HL-60 (cell line): ENCODE data around the gene PNPO.

ENCODE experiments used
- DNase-seq, 2 experiments: peaks; one replicate each; pipeline ENCODE4 v3.0.0-alpha.2; 2010 to 2020; ENCODE audit warnings: low read depth in 1 of 2, low spot score in 1 of 2
- H3K27ac ChIP-seq: fragments of 250-450 bp; sonication (Bioruptor Pico); replicated peaks from 2 replicates; pipeline ENCODE4 v1.5.1; 2020; ENCODE audit warnings: mild to moderate bottlenecking, moderate library complexity
- H3K27me3 ChIP-seq: fragments of 250-450 bp; sonication (Bioruptor Pico); 2 replicates; pipeline ENCODE4 v1.5.1; 2021; ENCODE audit warnings: mild to moderate bottlenecking, moderate library complexity; ENCODE audit not compliant: insufficient read depth, poor library complexity, severe bottlenecking
- H3K4me3 ChIP-seq: replicated peaks from 2 replicates; pipeline ENCODE4 v1.5.1; 2011; ENCODE audit warnings: mild to moderate bottlenecking, control low read depth, low read length; ENCODE audit not compliant: insufficient read depth
- GABPA ChIP-seq: IDR thresholded peaks from 2 replicates; pipeline ENCODE4 v1.6.1; 2012; ENCODE audit warnings: low read depth
- POLR2AphosphoS5 ChIP-seq: IDR thresholded peaks from 2 replicates; pipeline ENCODE4 v1.6.1; 2012; ENCODE audit warnings: low read depth
- SPI1 ChIP-seq: IDR thresholded peaks from 2 replicates; pipeline ENCODE4 v1.6.1; 2012; ENCODE audit warnings: low read depth, mild to moderate bottlenecking, borderline replicate concordance
- TF ChIP-seq, protein P1 (sequence below): IDR thresholded peaks from 2 replicates; pipeline ENCODE4 v1.6.1; 2012; ENCODE audit warnings: low read depth; ENCODE audit not compliant: insufficient replicate concordance
- TF ChIP-seq, protein P2 (sequence below): IDR thresholded peaks from one replicate; pipeline ENCODE4 v1.5.1; 2011; ENCODE audit warnings: low read length, control low read depth, inconsistent platforms; ENCODE audit not compliant: insufficient read depth

Gene PNPO

DNA sequence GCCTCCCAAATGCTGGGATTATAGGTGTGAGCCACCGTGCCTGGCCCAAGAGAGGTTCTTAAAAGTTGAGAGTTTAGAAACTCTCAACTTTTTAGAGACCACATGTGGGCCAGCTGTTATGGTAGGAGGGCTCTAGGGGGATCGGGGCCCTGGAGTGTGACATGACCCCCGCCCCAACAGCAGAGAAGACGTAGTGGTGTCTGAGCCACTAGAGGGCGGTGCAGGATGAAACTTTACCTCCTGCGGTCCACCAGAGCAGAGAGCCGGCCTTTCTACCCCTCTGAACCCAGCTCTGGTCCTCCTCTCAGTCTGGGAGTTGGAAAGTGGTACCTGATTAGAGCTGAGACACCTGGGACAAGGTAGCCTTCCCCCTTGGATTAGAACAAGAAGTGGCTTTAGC lies 37.0 kb downstream of the PNPO start:
- H3K4me3 ChIP-seq: no peak overlapping the region
- TF ChIP-seq, protein P1, sequence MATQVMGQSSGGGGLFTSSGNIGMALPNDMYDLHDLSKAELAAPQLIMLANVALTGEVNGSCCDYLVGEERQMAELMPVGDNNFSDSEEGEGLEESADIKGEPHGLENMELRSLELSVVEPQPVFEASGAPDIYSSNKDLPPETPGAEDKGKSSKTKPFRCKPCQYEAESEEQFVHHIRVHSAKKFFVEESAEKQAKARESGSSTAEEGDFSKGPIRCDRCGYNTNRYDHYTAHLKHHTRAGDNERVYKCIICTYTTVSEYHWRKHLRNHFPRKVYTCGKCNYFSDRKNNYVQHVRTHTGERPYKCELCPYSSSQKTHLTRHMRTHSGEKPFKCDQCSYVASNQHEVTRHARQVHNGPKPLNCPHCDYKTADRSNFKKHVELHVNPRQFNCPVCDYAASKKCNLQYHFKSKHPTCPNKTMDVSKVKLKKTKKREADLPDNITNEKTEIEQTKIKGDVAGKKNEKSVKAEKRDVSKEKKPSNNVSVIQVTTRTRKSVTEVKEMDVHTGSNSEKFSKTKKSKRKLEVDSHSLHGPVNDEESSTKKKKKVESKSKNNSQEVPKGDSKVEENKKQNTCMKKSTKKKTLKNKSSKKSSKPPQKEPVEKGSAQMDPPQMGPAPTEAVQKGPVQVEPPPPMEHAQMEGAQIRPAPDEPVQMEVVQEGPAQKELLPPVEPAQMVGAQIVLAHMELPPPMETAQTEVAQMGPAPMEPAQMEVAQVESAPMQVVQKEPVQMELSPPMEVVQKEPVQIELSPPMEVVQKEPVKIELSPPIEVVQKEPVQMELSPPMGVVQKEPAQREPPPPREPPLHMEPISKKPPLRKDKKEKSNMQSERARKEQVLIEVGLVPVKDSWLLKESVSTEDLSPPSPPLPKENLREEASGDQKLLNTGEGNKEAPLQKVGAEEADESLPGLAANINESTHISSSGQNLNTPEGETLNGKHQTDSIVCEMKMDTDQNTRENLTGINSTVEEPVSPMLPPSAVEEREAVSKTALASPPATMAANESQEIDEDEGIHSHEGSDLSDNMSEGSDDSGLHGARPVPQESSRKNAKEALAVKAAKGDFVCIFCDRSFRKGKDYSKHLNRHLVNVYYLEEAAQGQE: no peak
- TF ChIP-seq GABPA (no peak), SPI1 (no peak), POLR2AphosphoS5 (no peak)
- TF ChIP-seq, protein P2, sequence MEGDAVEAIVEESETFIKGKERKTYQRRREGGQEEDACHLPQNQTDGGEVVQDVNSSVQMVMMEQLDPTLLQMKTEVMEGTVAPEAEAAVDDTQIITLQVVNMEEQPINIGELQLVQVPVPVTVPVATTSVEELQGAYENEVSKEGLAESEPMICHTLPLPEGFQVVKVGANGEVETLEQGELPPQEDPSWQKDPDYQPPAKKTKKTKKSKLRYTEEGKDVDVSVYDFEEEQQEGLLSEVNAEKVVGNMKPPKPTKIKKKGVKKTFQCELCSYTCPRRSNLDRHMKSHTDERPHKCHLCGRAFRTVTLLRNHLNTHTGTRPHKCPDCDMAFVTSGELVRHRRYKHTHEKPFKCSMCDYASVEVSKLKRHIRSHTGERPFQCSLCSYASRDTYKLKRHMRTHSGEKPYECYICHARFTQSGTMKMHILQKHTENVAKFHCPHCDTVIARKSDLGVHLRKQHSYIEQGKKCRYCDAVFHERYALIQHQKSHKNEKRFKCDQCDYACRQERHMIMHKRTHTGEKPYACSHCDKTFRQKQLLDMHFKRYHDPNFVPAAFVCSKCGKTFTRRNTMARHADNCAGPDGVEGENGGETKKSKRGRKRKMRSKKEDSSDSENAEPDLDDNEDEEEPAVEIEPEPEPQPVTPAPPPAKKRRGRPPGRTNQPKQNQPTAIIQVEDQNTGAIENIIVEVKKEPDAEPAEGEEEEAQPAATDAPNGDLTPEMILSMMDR: peak; percentile 35
- peak in 1 of 2 experiments; percentile 44 for DNase-seq
- no peak overlapping the region for H3K27ac ChIP-seq
- no peaks in the 10 kb centered on the region for H3K27me3 ChIP-seq

DNA sequence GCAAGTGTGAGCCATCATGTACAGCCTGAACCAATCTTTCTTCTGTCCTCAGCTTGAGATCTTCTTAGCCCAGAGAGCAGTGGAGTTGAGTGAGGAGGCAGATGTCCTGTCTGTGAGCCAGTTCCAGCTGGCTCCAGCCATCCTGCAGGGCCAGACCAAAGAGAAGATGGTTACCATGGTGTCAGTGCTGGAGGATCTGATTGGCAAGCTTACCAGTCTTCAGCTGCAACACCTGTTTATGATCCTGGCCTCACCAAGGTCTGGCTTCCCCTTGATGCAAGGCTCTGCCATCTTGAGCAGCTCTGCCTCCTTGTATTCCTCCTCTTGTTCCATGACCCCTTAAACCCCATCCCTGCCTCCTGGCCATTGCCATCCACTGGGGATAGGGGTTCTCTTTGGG lies 39.2 kb downstream of the PNPO start:
- Histone ChIP-seq H3K27me3 (no peaks in the 10 kb centered on the region), H3K27ac (no peak overlapping the region), H3K4me3 (no peak overlapping the region)
- no peak for DNase-seq
- TF ChIP-seq, protein P2: no peak
- TF ChIP-seq, protein P1: no peak
- no peak for TF ChIP-seq POLR2AphosphoS5
- no peak for TF ChIP-seq GABPA
- no peak for TF ChIP-seq SPI1

DNA sequence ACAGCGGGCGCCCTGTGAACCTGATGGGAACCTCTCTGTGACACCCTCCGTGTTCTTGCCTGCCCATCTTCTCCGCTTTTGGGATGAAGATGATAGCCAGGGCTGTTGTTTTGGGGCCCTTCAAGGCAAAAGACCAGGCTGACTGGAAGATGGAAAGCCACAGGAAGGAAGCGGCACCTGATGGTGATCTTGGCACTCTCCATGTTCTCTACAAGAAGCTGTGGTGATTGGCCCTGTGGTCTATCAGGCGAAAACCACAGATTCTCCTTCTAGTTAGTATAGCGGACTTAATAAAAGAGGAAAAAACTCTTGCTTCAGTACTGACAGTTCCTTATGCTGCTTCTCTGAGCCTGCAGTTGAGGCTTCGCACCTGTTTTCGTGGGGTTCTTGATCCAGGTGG lies 40.1 kb downstream of the PNPO start:
- Histone ChIP-seq H3K4me3 (no peak overlapping the region), H3K27ac (peak overlapping the region; percentile 33; the same call in 1 of the 2 replicates), H3K27me3 (no peaks in the 10 kb centered on the region)
- TF ChIP-seq SPI1: no peak
- TF ChIP-seq POLR2AphosphoS5: peak; percentile 70; the same call in 1 of the 2 replicates
- peak in 1 of 2 experiments; percentile 86 for DNase-seq

DNA sequence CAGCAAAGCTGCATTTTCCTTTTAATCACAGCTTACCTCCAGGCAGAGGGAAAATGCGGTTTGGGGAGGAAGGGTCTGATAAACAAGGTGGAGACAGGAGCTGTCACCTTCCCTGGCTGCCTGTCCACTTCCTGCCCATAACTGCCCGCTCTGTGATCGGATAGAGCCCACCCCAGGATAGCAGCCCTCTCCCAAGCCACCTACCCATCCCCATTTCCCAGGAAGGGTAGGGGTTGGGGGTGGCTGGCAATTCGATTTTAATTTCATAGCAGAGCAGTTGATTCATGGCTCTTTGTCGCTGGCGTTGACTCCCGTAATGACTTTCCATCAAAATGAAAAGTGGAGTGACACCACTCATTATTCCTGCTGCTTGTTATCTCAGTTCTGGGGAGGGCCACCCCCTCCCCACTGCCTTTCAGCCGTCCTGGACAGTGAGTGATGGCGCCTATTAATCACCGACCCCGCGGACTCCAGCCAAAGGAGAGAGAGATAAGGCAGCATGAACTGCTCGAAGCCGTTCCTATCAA lies 40.8 kb downstream of the PNPO start:
- peak overlapping the region; percentile 33; the same call in 1 of the 2 replicates for H3K27ac ChIP-seq
- H3K27me3 ChIP-seq: no peaks in the 10 kb centered on the region
- TF ChIP-seq, protein P2: no peak
- DNase-seq: no peak
- H3K4me3 ChIP-seq: no peak overlapping the region
